ENCODE results near the gene SYT1.

- TF ChIP-seq POLR2A (IDR thresholded peaks at IDR 0.05; ENCODE audit: low read depth, low read length) (no peak), CTCF (conservative IDR thresholded peaks at IDR 0.05; ENCODE audit: low read depth, low read length) (no peak), MAZ (IDR thresholded peaks at IDR 0.05; ENCODE audit: borderline replicate concordance, low read depth, low read length) (no peak), MXI1 (IDR thresholded peaks at IDR 0.05; ENCODE audit: borderline replicate concordance, low read depth, low read length) (no peak), USF2 (IDR thresholded peaks at IDR 0.05; ENCODE audit: low read depth, low read length) (no peak), CHD1 (IDR thresholded peaks at IDR 0.05; ENCODE audit: low read depth, low read length) (no peak), NFE2L2 (IDR thresholded peaks at IDR 0.05; ENCODE audit: low read depth, low read length) (no peak), FOS (IDR thresholded peaks at IDR 0.05; ENCODE audit: low read depth, low read length) (no peak), RAD21 (IDR thresholded peaks at IDR 0.05; ENCODE audit: low read length) (no peak), SMC3 (IDR thresholded peaks at IDR 0.05; ENCODE audit: low read depth, low read length) (no peak), CEBPB (IDR thresholded peaks at IDR 0.05; ENCODE audit: low read depth, low read length) (no peak), BHLHE40 (IDR thresholded peaks at IDR 0.05; ENCODE audit: low read depth, low read length) (no peak), ELK1 (IDR thresholded peaks at IDR 0.05; ENCODE audit: borderline replicate concordance, low read depth, low read length) (no peak)
Observed at GRCh38 chr12:79366374-79366773, 501.8 kb downstream of the SYT1 start.
